Mesenchymal stem cell (in vitro differentiated cells and primary cell): Measurements from ENCODE around the gene MARCO.

ENCODE experiments used
- DNase-seq: peaks from one replicate; pipeline ENCODE4 v3.0.0-alpha.2; 2013
- H2AFZ ChIP-seq: one replicate; pipeline ENCODE4 v1.6.1; 2013; ENCODE audit warnings: low read depth, mild to moderate bottlenecking, control low read depth, inconsistent platforms, low read length, moderate library complexity
- H2AK5ac ChIP-seq: 2 replicates; pipeline ENCODE4 v1.6.1; 2013; ENCODE audit warnings: low read length, moderate library complexity, mild to moderate bottlenecking, inconsistent platforms; ENCODE audit not compliant: severe bottlenecking
- H2BK120ac ChIP-seq: one replicate; pipeline ENCODE4 v1.6.1; 2013; ENCODE audit warnings: low read depth, mild to moderate bottlenecking, inconsistent platforms, low read length, moderate library complexity
- H2BK12ac ChIP-seq, 2 experiments: one replicate each; pipeline ENCODE4 v1.6.1; 2013; ENCODE audit warnings: inconsistent platforms in 2 of 2, low read length in 2 of 2, mild to moderate bottlenecking in 2 of 2, moderate library complexity in 2 of 2, control low read depth in 1 of 2
- H2BK15ac ChIP-seq: one replicate; pipeline ENCODE4 v1.6.1; 2013; ENCODE audit warnings: mild to moderate bottlenecking, low read depth, inconsistent platforms; ENCODE audit not compliant: poor library complexity, severe bottlenecking
- H2BK5ac ChIP-seq: 2 replicates; pipeline ENCODE4 v1.6.1; 2013; ENCODE audit warnings: low read depth, mild to moderate bottlenecking, low read length, control low read depth, inconsistent platforms; ENCODE audit not compliant: poor library complexity, severe bottlenecking
- H3K14ac ChIP-seq, 2 experiments: one replicate each; pipeline ENCODE4 v1.6.1; 2013; ENCODE audit warnings: inconsistent platforms in 2 of 2, low read length in 2 of 2, control low read depth in 1 of 2, mild to moderate bottlenecking in 1 of 2, moderate library complexity in 1 of 2
- H3K18ac ChIP-seq, 2 experiments: one replicate each; pipeline ENCODE4 v1.6.1; 2013; ENCODE audit warnings: inconsistent platforms in 2 of 2, low read length in 2 of 2, control low read depth in 1 of 2, low read depth in 1 of 2, mild to moderate bottlenecking in 1 of 2
- H3K23ac ChIP-seq, 2 experiments: one replicate each; pipeline ENCODE4 v1.6.1; 2013; ENCODE audit warnings: inconsistent platforms in 2 of 2, low read length in 2 of 2, mild to moderate bottlenecking in 2 of 2, moderate library complexity in 2 of 2, control low read depth in 1 of 2
- H3K27ac ChIP-seq: 2 replicates; pipeline ENCODE4 v1.5.1; 2013; ENCODE audit warnings: mild to moderate bottlenecking, moderate library complexity, low read length, control low read depth, inconsistent platforms; ENCODE audit not compliant: poor library complexity, severe bottlenecking
- H3K27me3 ChIP-seq, 2 experiments: 2 replicates each; pipeline versions ENCODE4 v1.6.1 to v1.7.0; 2013; ENCODE audit warnings: low read length in 2 of 2, mild to moderate bottlenecking in 2 of 2, moderate library complexity in 2 of 2, control low read depth in 1 of 2, inconsistent platforms in 1 of 2; ENCODE audit not compliant: control insufficient read depth in 1 of 2, insufficient read depth in 1 of 2
- H3K36me3 ChIP-seq, 2 experiments: 2 replicates each; pipeline versions ENCODE4 v1.6.1 to v1.7.0; 2013; ENCODE audit warnings: low read length in 2 of 2, control low read depth in 1 of 2, inconsistent platforms in 1 of 2, low read depth in 1 of 2, mild to moderate bottlenecking in 1 of 2; ENCODE audit not compliant: insufficient read depth in 2 of 2, control insufficient read depth in 1 of 2
- H3K4ac ChIP-seq, 2 experiments: one replicate each; pipeline ENCODE4 v1.6.1; 2013; ENCODE audit warnings: inconsistent platforms in 2 of 2, low read length in 2 of 2, mild to moderate bottlenecking in 2 of 2, moderate library complexity in 2 of 2, control low read depth in 1 of 2, low read depth in 1 of 2
- H3K4me1 ChIP-seq: 2 replicates; pipeline ENCODE4 v1.6.1; 2013; ENCODE audit warnings: low read depth, low read length, control low read depth; ENCODE audit not compliant: control insufficient read depth, insufficient read depth
- H3K4me2 ChIP-seq: 2 replicates; pipeline ENCODE4 v1.6.1; 2013; ENCODE audit warnings: low read length, mild to moderate bottlenecking, inconsistent platforms; ENCODE audit not compliant: poor library complexity, severe bottlenecking
- H3K4me3 ChIP-seq, 2 experiments: 2 replicates each; pipeline versions ENCODE4 v1.5.1 to v1.7.0; 2013; ENCODE audit warnings: low read length in 2 of 2, mild to moderate bottlenecking in 2 of 2, control low read depth in 1 of 2, low read depth in 1 of 2; ENCODE audit not compliant: insufficient read depth in 1 of 2
- H3K79me1 ChIP-seq: replicated peaks from 2 replicates; pipeline ENCODE4 v1.6.1; 2013; ENCODE audit warnings: mild to moderate bottlenecking, control low read depth, low read length, inconsistent platforms; ENCODE audit not compliant: poor library complexity, severe bottlenecking
- H3K9ac ChIP-seq: 2 replicates; pipeline ENCODE4 v1.7.0; 2013; ENCODE audit warnings: mild to moderate bottlenecking, low read length, moderate library complexity
- H3K9me3 ChIP-seq: 2 replicates; pipeline ENCODE4 v1.7.0; 2013; ENCODE audit warnings: mild to moderate bottlenecking, low read length; ENCODE audit not compliant: control insufficient read depth
- H4K8ac ChIP-seq: one replicate; pipeline ENCODE4 v1.6.1; 2013; ENCODE audit warnings: inconsistent platforms, mild to moderate bottlenecking, low read length, moderate library complexity
- H4K91ac ChIP-seq: one replicate; pipeline ENCODE4 v1.6.1; 2013; ENCODE audit warnings: mild to moderate bottlenecking, low read length, inconsistent platforms
- WGBS: methylation state at CpG from one replicate; pipeline ENCODE4 v1.1.7; 2013; ENCODE audit warnings: mixed read lengths; 5-methylcytosine and 5-hydroxymethylcytosine counted together

Gene MARCO

GRCh38 chr2:118988706-118989105 is 46.7 kb downstream of the MARCO start:
- 88% methylated on average over 5 of the region's 5 CpGs for WGBS
- Histone ChIP-seq H3K18ac (no peak overlapping the region), H2AFZ (no peak overlapping the region), H3K4me1 (no peaks in the 10 kb centered on the region), H2AK5ac (no peak overlapping the region), H3K4ac (no peak overlapping the region), H3K4me2 (no peak overlapping the region), H3K27me3 (peaks cover 0 to 81% of the 10 kb centered on the region in 2 experiments), H2BK12ac (no peak overlapping the region), H3K27ac (no peak overlapping the region), H4K91ac (no peak overlapping the region), H2BK15ac (no peak overlapping the region), H2BK120ac (no peak overlapping the region), H3K4me3 (no peak overlapping the region), H3K14ac (no peak overlapping the region), H3K9me3 (no peaks in the 10 kb centered on the region), H2BK5ac (no peak overlapping the region), H3K9ac (no peak overlapping the region), H3K36me3 (no peaks in the 10 kb centered on the region), H4K8ac (no peak overlapping the region), H3K23ac (no peak overlapping the region), H3K79me1 (no peaks in the 10 kb centered on the region)
- no peak for DNase-seq

GRCh38 chr2:118989481-118989880 is 47.5 kb downstream of the MARCO start:
- H4K8ac ChIP-seq: no peak overlapping the region
- H3K4me3 ChIP-seq: no peak overlapping the region
- no peak overlapping the region for H4K91ac ChIP-seq
- no peak overlapping the region for H3K23ac ChIP-seq
- H2AK5ac ChIP-seq: no peak overlapping the region
- H2BK5ac ChIP-seq: no peak overlapping the region
- no peaks in the 10 kb centered on the region for H3K9me3 ChIP-seq
- WGBS: 80% methylated on average over 1 of the region's 2 CpGs
- H3K4me2 ChIP-seq: no peak overlapping the region
- H2BK120ac ChIP-seq: no peak overlapping the region
- no peak overlapping the region for H3K27ac ChIP-seq
- H3K27me3 ChIP-seq: peaks cover 0 to 81% of the 10 kb centered on the region in 2 experiments
- no peak for DNase-seq
- no peaks in the 10 kb centered on the region for H3K36me3 ChIP-seq
- H2BK12ac ChIP-seq: no peak overlapping the region
- H2AFZ ChIP-seq: no peak overlapping the region
- H3K4ac ChIP-seq: no peak overlapping the region
- H3K14ac ChIP-seq: no peak overlapping the region
- H3K79me1 ChIP-seq: no peaks in the 10 kb centered on the region
- no peaks in the 10 kb centered on the region for H3K4me1 ChIP-seq
- H3K9ac ChIP-seq: no peak overlapping the region
- no peak overlapping the region for H2BK15ac ChIP-seq
- no peak overlapping the region for H3K18ac ChIP-seq

GRCh38 chr2:118990757-118991545 is 49.0 kb downstream of the MARCO start:
- Histone ChIP-seq H3K9ac (no peak overlapping the region), H3K27me3 (peaks cover 0 to 82% of the 10 kb centered on the region in 2 experiments), H3K14ac (no peak overlapping the region), H3K79me1 (no peaks in the 10 kb centered on the region), H4K91ac (no peak overlapping the region), H2BK5ac (no peak overlapping the region), H4K8ac (no peak overlapping the region), H3K4me1 (no peaks in the 10 kb centered on the region), H3K4ac (no peak overlapping the region), H3K9me3 (no peaks in the 10 kb centered on the region), H2BK15ac (no peak overlapping the region), H3K27ac (no peak overlapping the region), H2BK120ac (no peak overlapping the region), H2BK12ac (no peak overlapping the region), H3K4me3 (no peak overlapping the region), H2AK5ac (no peak overlapping the region), H3K4me2 (peak overlapping the region; percentile 8), H2AFZ (no peak overlapping the region), H3K18ac (no peak overlapping the region), H3K23ac (no peak overlapping the region), H3K36me3 (no peaks in the 10 kb centered on the region)
- WGBS: 72% methylated on average over 10 of the region's 10 CpGs
- no peak for DNase-seq

- no peak overlapping the region for H3K4me2 ChIP-seq
- H3K23ac ChIP-seq: no peak overlapping the region
- H2BK15ac ChIP-seq: no peak overlapping the region
- no peaks in the 10 kb centered on the region for H3K79me1 ChIP-seq
- no peak overlapping the region for H2BK120ac ChIP-seq
- H2BK5ac ChIP-seq: no peak overlapping the region
- H3K4me1 ChIP-seq: no peaks in the 10 kb centered on the region
- H2AK5ac ChIP-seq: no peak overlapping the region
- H2AFZ ChIP-seq: no peak overlapping the region
- H4K8ac ChIP-seq: no peak overlapping the region
- no peak for DNase-seq
- peaks cover 0 to 79% of the 10 kb centered on the region in 2 experiments for H3K27me3 ChIP-seq
- H4K91ac ChIP-seq: no peak overlapping the region
- H3K27ac ChIP-seq: no peak overlapping the region
- H3K4ac ChIP-seq: no peak overlapping the region
- 87% methylated on average over 1 of the region's 1 CpG for WGBS
- no peak overlapping the region for H2BK12ac ChIP-seq
- H3K14ac ChIP-seq: no peak overlapping the region
- no peaks in the 10 kb centered on the region for H3K9me3 ChIP-seq
- no peak overlapping the region for H3K4me3 ChIP-seq
- H3K36me3 ChIP-seq: no peaks in the 10 kb centered on the region
- H3K18ac ChIP-seq: no peak overlapping the region
- H3K9ac ChIP-seq: no peak overlapping the region
Observed at GRCh38 chr2:118991554-118991953, 49.6 kb downstream of the MARCO start.
